Esophagus squamous epithelium (tissue), 4 donors: Measurements from ENCODE around the gene PRDM2.

Source experiments
- CTCF ChIP-seq, 6 experiments: fragments of 450-650 bp in 4 of 6; fragments of 200-600 bp in 2 of 6; sonication (generic) in 2 of 6; IDR thresholded peaks; one replicate each; pipeline ENCODE4 v1.5.1; 2016 to 2019; ENCODE audit warnings: antibody characterized with exemption in 6 of 6, mild to moderate bottlenecking in 4 of 6, moderate library complexity in 4 of 6
- POLR2A ChIP-seq, 4 donors: fragments of 450-650 bp; IDR thresholded peaks; one replicate each; pipeline ENCODE4 v1.6.1; 2017; ENCODE audit warnings: antibody characterized with exemption in 4 of 4, mild to moderate bottlenecking in 4 of 4, moderate library complexity in 3 of 4

- no peak for TF ChIP-seq POLR2A (IDR thresholded peaks at IDR 0.05)
- no peak for TF ChIP-seq CTCF (IDR thresholded peaks at IDR 0.05)
Observed at GRCh38 chr1:13803546-13804239, 103.7 kb downstream of the PRDM2 start.
